ENCODE results near the gene GALNT17.

GALNT17 gene

GRCh38 chr7:71221549-71221948 lies 89.6 kb downstream of the GALNT17 start:
- Histone ChIP-seq H3K79me2 (ENCODE audit: insufficient read depth, low read length) (no peaks in the 10 kb centered on the region), H3K4me3 (ENCODE audit: low read length, poor library complexity, severe bottlenecking) (no peak overlapping the region), H3K36me3 (ENCODE audit: insufficient read depth, low read length) (no peaks in the 10 kb centered on the region), H3K9me2 (replicated peaks; ENCODE audit: low read depth, low read length) (no peaks in the 10 kb centered on the region), H3K9ac (ENCODE audit: low read depth, low read length, poor library complexity, severe bottlenecking) (no peak overlapping the region), H4K20me1 (ENCODE audit: insufficient read depth, low read length, poor library complexity, severe bottlenecking) (no peaks in the 10 kb centered on the region), H3K27me3 (ENCODE audit: insufficient read depth, low read length, poor library complexity, severe bottlenecking) (no peaks in the 10 kb centered on the region), H3K4me1 (ENCODE audit: insufficient read depth, low read length, poor library complexity, severe bottlenecking) (no peaks in the 10 kb centered on the region), H3K9me3 (ENCODE audit: insufficient read depth, low read depth, low read length) (peaks cover under 1% of the 10 kb centered on the region; the same call in 1 of the 2 replicates), H2AFZ (ENCODE audit: low read length) (no peak overlapping the region), H3F3A (ENCODE audit: low read depth) (no peaks in the 10 kb centered on the region), H3K4me2 (ENCODE audit: low read depth, low read length, poor library complexity, severe bottlenecking) (no peak overlapping the region)
- TF ChIP-seq CTCF (conservative IDR thresholded peaks at IDR 0.05; ENCODE audit: low read length) (no peak), EZH2phosphoT487 (IDR thresholded peaks at IDR 0.05; ENCODE audit: borderline replicate concordance) (no peak)

- no peaks in the 10 kb centered on the region for H3K79me2 ChIP-seq (ENCODE audit: insufficient read depth, low read length)
- no peak for TF ChIP-seq CTCF (conservative IDR thresholded peaks at IDR 0.05; ENCODE audit: low read length)
- no peak for TF ChIP-seq EZH2phosphoT487 (IDR thresholded peaks at IDR 0.05; ENCODE audit: borderline replicate concordance)
Observed at GRCh38 chr7:71227126-71227525, 95.2 kb downstream of the GALNT17 start.

GRCh38 chr7:71229148-71229547 lies 97.2 kb downstream of the GALNT17 start:
- Histone ChIP-seq H3K27me3 (ENCODE audit: insufficient read depth, low read length, poor library complexity, severe bottlenecking) (no peaks in the 10 kb centered on the region), H3K36me3 (ENCODE audit: insufficient read depth, low read length) (no peaks in the 10 kb centered on the region), H3K4me2 (ENCODE audit: low read depth, low read length, poor library complexity, severe bottlenecking) (no peak overlapping the region), H2AFZ (ENCODE audit: low read length) (no peak overlapping the region), H3K9me3 (ENCODE audit: insufficient read depth, low read depth, low read length) (peaks cover 12% of the 10 kb centered on the region; the same call in 1 of the 2 replicates), H3K9ac (ENCODE audit: low read depth, low read length, poor library complexity, severe bottlenecking) (no peak overlapping the region), H3K4me1 (ENCODE audit: insufficient read depth, low read length, poor library complexity, severe bottlenecking) (no peaks in the 10 kb centered on the region), H3F3A (ENCODE audit: low read depth) (no peaks in the 10 kb centered on the region), H3K4me3 (ENCODE audit: low read length, poor library complexity, severe bottlenecking) (no peak overlapping the region), H3K9me2 (replicated peaks; ENCODE audit: low read depth, low read length) (no peaks in the 10 kb centered on the region), H4K20me1 (ENCODE audit: insufficient read depth, low read length, poor library complexity, severe bottlenecking) (no peaks in the 10 kb centered on the region), H3K79me2 (ENCODE audit: insufficient read depth, low read length) (no peaks in the 10 kb centered on the region)
- TF ChIP-seq CTCF (conservative IDR thresholded peaks at IDR 0.05; ENCODE audit: low read length) (no peak), EZH2phosphoT487 (IDR thresholded peaks at IDR 0.05; ENCODE audit: borderline replicate concordance) (no peak)

More at GRCh38 chr7:71227126-71227525, 95.2 kb downstream of the GALNT17 start:
- Histone ChIP-seq H3F3A (ENCODE audit: low read depth) (no peaks in the 10 kb centered on the region), H3K4me2 (ENCODE audit: low read depth, low read length, poor library complexity, severe bottlenecking) (no peak overlapping the region), H3K9me2 (replicated peaks; ENCODE audit: low read depth, low read length) (no peaks in the 10 kb centered on the region), H3K4me1 (ENCODE audit: insufficient read depth, low read length, poor library complexity, severe bottlenecking) (no peaks in the 10 kb centered on the region), H3K27me3 (ENCODE audit: insufficient read depth, low read length, poor library complexity, severe bottlenecking) (no peaks in the 10 kb centered on the region), H3K9me3 (ENCODE audit: insufficient read depth, low read depth, low read length) (peaks cover 5% of the 10 kb centered on the region; the same call in 1 of the 2 replicates), H3K4me3 (ENCODE audit: low read length, poor library complexity, severe bottlenecking) (no peak overlapping the region), H3K36me3 (ENCODE audit: insufficient read depth, low read length) (no peaks in the 10 kb centered on the region), H2AFZ (ENCODE audit: low read length) (no peak overlapping the region), H4K20me1 (ENCODE audit: insufficient read depth, low read length, poor library complexity, severe bottlenecking) (no peaks in the 10 kb centered on the region), H3K9ac (ENCODE audit: low read depth, low read length, poor library complexity, severe bottlenecking) (no peak overlapping the region)

Data from Loucy (cell line).